Activated B cell treated with CpG ODN at 0.5 μM for 24 hours (primary cell): ENCODE measurements around the gene IL34. TPM values are rescaled to one million over a fixed set of nuclear protein-coding genes. Genes with fewer than 3 reads are reported as not detected.

ENCODE experiments used
- ATAC-seq: fragments of 200-7000 bp; cut with Tn5 transposase; one replicate; pipeline ENCODE4 v1.10.0; 2021; ENCODE audit warnings: low read depth, mild to moderate bottlenecking, moderate library complexity
- CTCF ChIA-PET: fragments of 350-600 bp; sonication (Branson Sonifier 250); formaldehyde crosslinking; loops from one replicate; lab custom pipeline; 2021; ENCODE audit warnings: antibody characterized with exemption; lab: Charles Lee
- POLR2A ChIA-PET: fragments of 350-600 bp; sonication (Branson Sonifier 250); formaldehyde crosslinking; loops from one replicate; lab custom pipeline; 2021; ENCODE audit warnings: antibody characterized with exemption; lab: Charles Lee
- DNase-seq: peaks from one replicate; pipeline ENCODE4 v3.0.0; 2022
- H3K27ac Mint-ChIP-seq: one replicate; pipeline ENCODE4 v1.8.0; 2020; ENCODE audit warnings: mixed read lengths
- H3K27me3 Mint-ChIP-seq: one replicate; pipeline ENCODE4 v1.8.0; 2021; ENCODE audit warnings: mixed read lengths
- H3K36me3 Mint-ChIP-seq: one replicate; pipeline ENCODE4 v1.8.0; 2021; ENCODE audit warnings: low read depth, mixed read lengths
- H3K4me1 Mint-ChIP-seq: one replicate; pipeline ENCODE4 v1.8.0; 2021; ENCODE audit warnings: mixed read lengths
- H3K4me3 Mint-ChIP-seq: one replicate; pipeline ENCODE4 v1.8.0; 2020; ENCODE audit warnings: mild to moderate bottlenecking, mixed read lengths
- H3K9me3 Mint-ChIP-seq: one replicate; pipeline ENCODE4 v1.8.0; 2020; ENCODE audit warnings: mixed read lengths
- intact Hi-C: fragments of 100-400 bp; cut with micrococcal nuclease; formaldehyde crosslinking; loops from one replicate; pipeline ENCODE4 v1.15.1; 2024
- total RNA-seq: library from RNA; stranded (reverse); gene quantifications from 2 replicates; pipeline ENCODE4 v1.2.3, GENCODE V29; 2022
- TF ChIP-seq, protein P1 (sequence below): fragments of 200-600 bp; IDR thresholded peaks from one replicate; pipeline ENCODE4 v1.8.0; 2022; ENCODE audit warnings: antibody characterized with exemption, mild to moderate bottlenecking

IL34 gene
- total RNA-seq, 1 donor from 2014 or later = 0.71 TPM

DNA sequence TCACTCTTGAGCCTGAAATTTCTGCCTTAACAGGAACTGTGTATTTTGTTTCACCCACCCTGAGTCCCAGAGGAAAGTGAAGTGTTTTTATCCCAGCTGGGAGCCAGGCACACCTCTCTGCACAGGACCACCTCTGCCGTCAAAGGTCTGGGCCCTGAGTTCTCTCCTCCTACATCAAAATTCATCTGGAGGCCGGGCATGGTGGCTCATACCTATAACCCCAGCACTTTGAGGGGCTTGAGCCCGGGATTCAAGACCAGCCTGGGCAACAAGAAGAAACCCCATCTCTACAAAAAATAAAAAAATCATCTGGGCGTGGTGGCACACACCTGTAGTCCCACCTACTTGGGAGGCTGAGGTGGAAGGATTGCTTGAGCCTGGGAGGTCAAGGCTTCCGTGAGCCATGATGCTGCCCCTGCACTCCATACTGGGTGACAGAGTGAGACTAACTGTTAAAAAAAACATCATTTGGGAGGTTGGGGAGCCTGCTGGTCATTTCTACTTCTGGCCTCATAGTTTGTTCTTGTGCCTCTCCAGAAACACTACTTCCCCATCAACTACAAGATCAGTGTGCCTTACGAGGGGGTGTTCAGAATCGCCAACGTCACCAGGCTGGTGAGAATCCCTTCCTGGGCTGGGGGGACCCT lies 9.8 kb downstream of the IL34 start:
- intact Hi-C loops = loop anchor here (10.0 kb wide), 1 partner anchor 491 kb away; no protein-coding TSS in a partner anchor
- TF ChIP-seq, protein P1, sequence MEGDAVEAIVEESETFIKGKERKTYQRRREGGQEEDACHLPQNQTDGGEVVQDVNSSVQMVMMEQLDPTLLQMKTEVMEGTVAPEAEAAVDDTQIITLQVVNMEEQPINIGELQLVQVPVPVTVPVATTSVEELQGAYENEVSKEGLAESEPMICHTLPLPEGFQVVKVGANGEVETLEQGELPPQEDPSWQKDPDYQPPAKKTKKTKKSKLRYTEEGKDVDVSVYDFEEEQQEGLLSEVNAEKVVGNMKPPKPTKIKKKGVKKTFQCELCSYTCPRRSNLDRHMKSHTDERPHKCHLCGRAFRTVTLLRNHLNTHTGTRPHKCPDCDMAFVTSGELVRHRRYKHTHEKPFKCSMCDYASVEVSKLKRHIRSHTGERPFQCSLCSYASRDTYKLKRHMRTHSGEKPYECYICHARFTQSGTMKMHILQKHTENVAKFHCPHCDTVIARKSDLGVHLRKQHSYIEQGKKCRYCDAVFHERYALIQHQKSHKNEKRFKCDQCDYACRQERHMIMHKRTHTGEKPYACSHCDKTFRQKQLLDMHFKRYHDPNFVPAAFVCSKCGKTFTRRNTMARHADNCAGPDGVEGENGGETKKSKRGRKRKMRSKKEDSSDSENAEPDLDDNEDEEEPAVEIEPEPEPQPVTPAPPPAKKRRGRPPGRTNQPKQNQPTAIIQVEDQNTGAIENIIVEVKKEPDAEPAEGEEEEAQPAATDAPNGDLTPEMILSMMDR = no peak
- Mint-ChIP-seq H3K4me3 (no peak overlapping the region), H3K27me3 (peaks cover 3% of the 10 kb centered on the region), H3K27ac (no peak overlapping the region), H3K36me3 (no peaks in the 10 kb centered on the region), H3K4me1 (peaks cover 5% of the 10 kb centered on the region), H3K9me3 (no peaks in the 10 kb centered on the region)
- POLR2A ChIA-PET = no interaction called here
- ATAC-seq (no peak), DNase-seq (no peak)
- CTCF ChIA-PET = no interaction called here

GRCh38 chr16:70656712-70657263 lies 10.4 kb downstream of the IL34 start:
- no peaks in the 10 kb centered on the region for H3K36me3 Mint-ChIP-seq
- ATAC-seq (no peak), DNase-seq (no peak)
- H3K4me1 Mint-ChIP-seq = peaks cover 5% of the 10 kb centered on the region
- CTCF ChIA-PET = no interaction called here
- intact Hi-C loops = loop anchor here (10.0 kb wide), 1 partner anchor 492 kb away; no protein-coding TSS in a partner anchor
- POLR2A ChIA-PET = no interaction called here
- no peak overlapping the region for H3K27ac Mint-ChIP-seq
- no peaks in the 10 kb centered on the region for H3K9me3 Mint-ChIP-seq
- no peak overlapping the region for H3K4me3 Mint-ChIP-seq
- TF ChIP-seq, protein P1 = no peak
- H3K27me3 Mint-ChIP-seq = peaks cover 3% of the 10 kb centered on the region

DNA sequence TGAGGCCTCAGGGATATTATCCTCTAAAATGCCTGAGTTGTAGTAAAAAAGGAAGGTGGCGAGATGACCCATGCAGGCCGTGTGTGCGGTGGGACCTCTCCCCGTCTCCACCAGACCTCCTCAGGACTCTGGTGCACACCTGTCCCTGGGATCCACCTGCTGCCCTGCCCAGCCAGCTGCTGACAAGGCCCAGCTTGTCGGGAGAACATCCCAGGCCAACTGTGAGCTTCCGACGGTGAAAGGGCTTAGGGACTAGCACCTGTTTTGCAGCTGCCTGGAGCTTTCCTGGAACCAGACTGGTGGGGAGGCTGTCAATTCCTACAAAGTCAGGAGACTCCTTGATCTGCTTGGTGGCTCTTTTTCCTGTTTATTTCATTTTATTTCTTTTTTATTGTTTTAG lies 11.6 kb downstream of the IL34 start:
- H3K9me3 Mint-ChIP-seq = no peaks in the 10 kb centered on the region
- intact Hi-C loops = loop anchor here (10.0 kb wide), 1 partner anchor 493 kb away; no protein-coding TSS in a partner anchor
- TF ChIP-seq, protein P1 = no peak
- peaks cover 3% of the 10 kb centered on the region for H3K27me3 Mint-ChIP-seq
- POLR2A ChIA-PET = no interaction called here
- CTCF ChIA-PET = no interaction called here
- peaks cover 5% of the 10 kb centered on the region for H3K4me1 Mint-ChIP-seq
- ATAC-seq (no peak), DNase-seq (no peak)
- H3K36me3 Mint-ChIP-seq = no peaks in the 10 kb centered on the region
- no peak overlapping the region for H3K4me3 Mint-ChIP-seq
- H3K27ac Mint-ChIP-seq = no peak overlapping the region

DNA sequence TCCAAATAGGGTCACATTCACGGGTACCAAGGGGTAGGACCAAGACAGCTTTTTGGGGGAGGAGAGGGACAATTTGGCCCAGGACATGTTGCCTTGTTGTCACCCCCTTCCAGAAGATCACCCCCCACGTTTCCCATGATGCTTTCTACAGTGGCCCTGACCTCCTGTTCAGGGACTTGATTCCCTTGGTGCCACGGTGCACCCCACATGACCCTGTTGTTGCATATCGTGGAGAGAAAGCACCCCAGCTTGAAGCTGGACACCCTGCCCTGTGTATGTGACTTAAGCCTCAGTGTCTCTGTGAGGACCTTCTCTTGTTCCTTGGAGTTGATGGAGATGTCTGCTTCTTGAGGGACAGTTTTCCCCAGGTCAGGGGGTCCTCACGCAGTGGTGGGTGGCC lies 12.6 kb downstream of the IL34 start:
- Mint-ChIP-seq H3K27ac (no peak overlapping the region), H3K36me3 (no peaks in the 10 kb centered on the region), H3K4me3 (no peak overlapping the region), H3K27me3 (peaks cover 1% of the 10 kb centered on the region), H3K4me1 (peaks cover 2% of the 10 kb centered on the region), H3K9me3 (no peaks in the 10 kb centered on the region)
- ChIA-PET CTCF (no interaction called here), POLR2A (no interaction called here)
- DNase-seq (no peak), ATAC-seq (no peak)
- TF ChIP-seq, protein P1 = no peak
- intact Hi-C loops = loop anchor here (10.0 kb wide), 1 partner anchor 494 kb away; no protein-coding TSS in a partner anchor

- DNase-seq = no peak
- Mint-ChIP-seq H3K4me3 (no peak overlapping the region), H3K9me3 (no peaks in the 10 kb centered on the region), H3K27ac (no peak overlapping the region), H3K36me3 (no peaks in the 10 kb centered on the region), H3K27me3 (no peaks in the 10 kb centered on the region), H3K4me1 (no peaks in the 10 kb centered on the region)
- ChIA-PET CTCF (no interaction called here), POLR2A (no interaction called here)
- no peak for ATAC-seq
- TF ChIP-seq, protein P1 = no peak
- intact Hi-C loops = loop anchor here (10.0 kb wide), 1 partner anchor 495 kb away; no protein-coding TSS in a partner anchor
These were observed 13.2 kb downstream of the IL34 start for GRCh38 chr16:70659546-70659945.
